ENCODE data around the gene ATRIP. TPM values are rescaled to one million over a fixed set of nuclear protein-coding genes. Genes with fewer than 3 reads are reported as not detected.

The ATRIP gene
- total RNA-seq, 4 donors from 2014 or later = 5.3 to 11.5 (median 7.5) TPM

DNA sequence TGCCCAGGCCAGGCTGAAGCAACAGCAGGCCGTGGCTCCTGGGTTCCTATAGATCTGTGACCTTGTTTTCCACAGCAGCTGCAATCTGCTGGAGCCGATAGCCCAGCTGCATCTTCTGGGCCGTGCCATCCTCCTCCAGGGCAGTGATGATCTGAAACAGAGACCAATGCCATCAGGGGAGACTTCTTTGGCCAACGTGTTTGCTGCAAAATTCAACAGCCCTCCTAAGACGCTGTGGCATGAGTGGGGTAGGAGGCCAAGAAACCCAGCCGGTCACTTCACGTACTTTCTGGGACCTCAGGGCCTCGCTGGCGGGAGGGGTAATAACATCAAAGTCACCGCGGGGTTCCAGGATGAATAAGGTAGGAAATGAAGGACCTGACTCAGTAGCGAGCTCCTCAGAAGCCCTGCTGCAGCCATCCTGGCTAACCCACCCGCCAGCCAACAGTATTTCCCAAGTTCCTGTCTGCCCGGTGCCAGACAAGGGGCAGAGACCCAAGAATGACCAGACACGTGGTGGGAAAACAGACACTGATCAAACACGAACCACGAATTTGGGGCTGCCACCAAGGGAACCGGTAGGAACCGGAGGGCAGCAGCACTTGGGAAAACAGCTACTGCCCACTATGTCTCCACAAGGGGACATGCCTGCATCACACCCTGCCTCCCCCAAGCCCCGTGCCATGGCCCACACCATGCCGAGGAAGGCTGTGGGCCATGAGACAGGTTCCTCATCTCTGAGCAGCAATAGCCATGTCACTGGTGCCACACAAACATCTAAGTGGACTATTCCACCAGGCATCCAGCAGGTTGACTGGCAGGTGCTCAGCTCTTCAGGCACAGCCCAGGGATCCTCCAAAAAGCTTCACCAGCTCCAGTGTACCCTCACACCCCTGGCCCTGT, 41.8 kb upstream of the ATRIP start:
- H3K27ac ChIP-seq = peak overlapping the region; percentile 88 to 90
- peaks cover 0 to 11% of the 10 kb centered on the region in 2 donors for H3K4me1 ChIP-seq
- intact Hi-C loops (cut with DNase I; ENCODE audit: low total_unique reads) = no loop called here
- H3K4me3 ChIP-seq = no peak overlapping the region
- no peaks in the 10 kb centered on the region for H3K36me3 ChIP-seq
- DNase-seq = peak; percentile 12 to 14
- TF ChIP-seq, protein P1, sequence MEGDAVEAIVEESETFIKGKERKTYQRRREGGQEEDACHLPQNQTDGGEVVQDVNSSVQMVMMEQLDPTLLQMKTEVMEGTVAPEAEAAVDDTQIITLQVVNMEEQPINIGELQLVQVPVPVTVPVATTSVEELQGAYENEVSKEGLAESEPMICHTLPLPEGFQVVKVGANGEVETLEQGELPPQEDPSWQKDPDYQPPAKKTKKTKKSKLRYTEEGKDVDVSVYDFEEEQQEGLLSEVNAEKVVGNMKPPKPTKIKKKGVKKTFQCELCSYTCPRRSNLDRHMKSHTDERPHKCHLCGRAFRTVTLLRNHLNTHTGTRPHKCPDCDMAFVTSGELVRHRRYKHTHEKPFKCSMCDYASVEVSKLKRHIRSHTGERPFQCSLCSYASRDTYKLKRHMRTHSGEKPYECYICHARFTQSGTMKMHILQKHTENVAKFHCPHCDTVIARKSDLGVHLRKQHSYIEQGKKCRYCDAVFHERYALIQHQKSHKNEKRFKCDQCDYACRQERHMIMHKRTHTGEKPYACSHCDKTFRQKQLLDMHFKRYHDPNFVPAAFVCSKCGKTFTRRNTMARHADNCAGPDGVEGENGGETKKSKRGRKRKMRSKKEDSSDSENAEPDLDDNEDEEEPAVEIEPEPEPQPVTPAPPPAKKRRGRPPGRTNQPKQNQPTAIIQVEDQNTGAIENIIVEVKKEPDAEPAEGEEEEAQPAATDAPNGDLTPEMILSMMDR (IDR thresholded peaks at IDR 0.05) = no peak
- TF ChIP-seq POLR2A (IDR thresholded peaks at IDR 0.05) = no peak
- H3K27me3 ChIP-seq = no peaks in the 10 kb centered on the region
- H3K9me3 ChIP-seq = no peaks in the 10 kb centered on the region

DNA sequence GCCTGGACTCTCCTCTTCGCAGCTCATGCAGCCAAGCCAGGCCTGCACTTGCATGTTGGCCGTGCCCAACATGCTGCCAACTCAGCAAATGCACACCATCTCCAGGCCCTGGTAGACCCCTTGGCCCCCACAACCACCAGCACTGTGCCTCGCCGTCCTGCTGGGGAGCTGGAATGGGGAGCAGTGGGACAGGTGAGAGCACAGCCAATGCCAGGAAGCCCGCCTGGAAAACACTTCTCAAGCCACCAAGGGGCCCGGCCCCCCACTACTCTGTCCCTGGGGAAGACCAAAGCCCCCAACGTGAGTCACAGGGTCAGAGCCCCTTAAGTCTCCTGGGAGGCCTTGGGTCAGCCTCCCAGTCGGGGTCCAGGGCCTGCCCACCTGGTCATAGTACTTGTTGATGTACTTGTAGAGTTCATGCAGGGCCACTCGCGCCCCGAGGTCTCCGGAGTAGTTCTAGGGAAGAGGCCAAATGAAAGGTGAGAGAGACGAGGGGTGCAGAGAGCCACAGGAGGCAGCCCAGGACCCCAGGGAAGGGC, 41.1 kb upstream of the ATRIP start:
- H3K27ac ChIP-seq = no peak overlapping the region
- H3K4me1 ChIP-seq = peaks cover 0 to 11% of the 10 kb centered on the region in 2 donors
- intact Hi-C loops (cut with DNase I; ENCODE audit: low total_unique reads) = no loop called here
- H3K4me3 ChIP-seq = no peak overlapping the region
- no peaks in the 10 kb centered on the region for H3K36me3 ChIP-seq
- no peak for TF ChIP-seq POLR2A (IDR thresholded peaks at IDR 0.05)
- TF ChIP-seq, protein P1 (IDR thresholded peaks at IDR 0.05) = no peak
- DNase-seq = peak in 1 of 2 donors; percentile 14
- H3K27me3 ChIP-seq = no peaks in the 10 kb centered on the region
- no peaks in the 10 kb centered on the region for H3K9me3 ChIP-seq

DNA sequence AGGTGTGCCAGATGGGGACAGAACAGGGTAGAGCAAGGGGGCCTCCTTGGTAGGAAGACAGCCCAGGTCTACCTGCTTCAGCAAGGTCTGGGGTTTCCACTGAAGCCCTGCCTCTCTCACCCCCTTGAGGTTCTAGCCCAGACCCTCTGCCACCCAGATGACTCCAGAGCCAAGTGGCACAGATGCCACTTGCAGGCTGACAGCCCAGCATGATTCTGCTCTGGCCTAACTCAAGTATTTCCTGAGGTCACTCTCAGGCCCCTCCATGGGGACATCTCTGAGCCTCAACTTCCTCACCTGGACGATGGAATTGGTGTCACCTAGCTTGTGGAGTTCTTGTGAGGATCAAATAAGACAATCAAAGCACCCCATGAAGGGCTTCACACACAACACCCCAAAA, 40.6 kb upstream of the ATRIP start:
- Histone ChIP-seq H3K27me3 (no peaks in the 10 kb centered on the region), H3K27ac (no peak overlapping the region), H3K9me3 (no peaks in the 10 kb centered on the region), H3K36me3 (no peaks in the 10 kb centered on the region), H3K4me1 (peaks cover 0 to 10% of the 10 kb centered on the region in 2 donors), H3K4me3 (no peak overlapping the region)
- intact Hi-C loops (cut with DNase I; ENCODE audit: low total_unique reads) = no loop called here
- TF ChIP-seq, protein P1 (IDR thresholded peaks at IDR 0.05) = no peak
- no peak for TF ChIP-seq POLR2A (IDR thresholded peaks at IDR 0.05)
- DNase-seq = no peak

DNA sequence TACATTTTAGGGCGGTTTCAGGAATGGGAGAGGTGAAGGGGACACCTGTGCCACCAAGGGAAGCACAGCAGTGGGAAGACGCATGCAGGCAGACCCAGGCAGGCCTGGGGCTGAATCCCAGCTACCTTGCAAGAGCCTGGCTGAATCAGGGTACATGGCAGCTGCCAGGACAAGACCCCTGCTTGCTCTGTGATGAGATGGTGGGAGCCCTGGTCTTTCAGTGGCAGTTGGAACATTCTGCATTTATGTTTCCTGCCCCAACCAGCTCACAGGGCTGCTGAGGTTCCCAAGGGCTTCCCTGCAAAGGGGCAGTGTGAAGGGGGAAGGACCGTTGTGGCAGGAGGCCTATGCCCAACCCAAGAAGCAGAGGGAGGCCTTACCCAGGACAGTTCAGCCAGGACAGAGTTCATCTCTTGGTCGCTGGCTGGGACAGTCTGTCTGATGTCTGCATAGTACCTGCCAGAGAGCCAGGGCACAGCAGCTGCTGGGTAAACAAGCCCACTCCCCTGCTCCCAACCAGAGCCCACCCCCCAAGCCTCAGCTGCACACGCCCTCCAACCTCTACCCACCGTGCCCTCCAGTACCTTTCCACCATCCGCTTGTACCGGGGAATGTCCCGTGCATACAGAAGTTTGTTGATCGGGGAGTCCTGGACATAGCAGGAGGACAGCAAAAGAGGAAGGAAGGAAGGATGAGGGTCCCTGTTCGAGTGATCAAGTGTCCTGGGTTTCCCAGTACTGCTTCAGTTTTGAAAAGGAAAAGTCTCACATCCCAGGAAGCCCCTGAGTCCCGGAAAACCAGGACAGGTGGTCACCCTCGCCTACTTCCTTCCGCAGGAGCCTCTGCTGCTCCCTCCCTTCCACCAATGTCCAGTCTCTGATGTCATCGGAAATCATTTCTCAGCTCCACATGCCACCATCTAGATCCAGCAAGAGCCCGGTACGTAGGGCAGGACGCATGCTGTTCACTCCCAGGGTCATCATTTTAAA, 39.8 kb upstream of the ATRIP start:
- Histone ChIP-seq H3K4me3 (no peak overlapping the region), H3K4me1 (peaks cover 0 to 2% of the 10 kb centered on the region in 2 donors), H3K36me3 (no peaks in the 10 kb centered on the region), H3K27ac (no peak overlapping the region), H3K9me3 (no peaks in the 10 kb centered on the region), H3K27me3 (no peaks in the 10 kb centered on the region)
- DNase-seq = no peak
- intact Hi-C loops (cut with DNase I; ENCODE audit: low total_unique reads) = no loop called here
- TF ChIP-seq POLR2A (IDR thresholded peaks at IDR 0.05) = no peak
- TF ChIP-seq, protein P1 (IDR thresholded peaks at IDR 0.05) = no peak

Data from uterus (tissue), 4 donors.